MG63 (cell line): ENCODE results near the gene KRT2. TPM values are rescaled to one million over a fixed set of nuclear protein-coding genes. Genes with fewer than 3 reads are reported as not detected.

Experiments used
- DNase-seq: peaks from one replicate; pipeline ENCODE4 v3.0.0-alpha.2; 2020
- H3K27me3 ChIP-seq: fragments of 250-450 bp; sonication (Bioruptor Pico); 2 replicates; pipeline ENCODE4 v1.5.1; 2020; ENCODE audit warnings: mild to moderate bottlenecking, moderate library complexity
- H3K36me3 ChIP-seq: fragments of 250-450 bp; sonication (Bioruptor Pico); 2 replicates; pipeline ENCODE4 v1.5.1; 2020; ENCODE audit warnings: mild to moderate bottlenecking, moderate library complexity
- H3K4me3 ChIP-seq: fragments of 250-450 bp; sonication (Bioruptor Pico); 2 replicates; pipeline ENCODE4 v1.5.1; 2020; ENCODE audit warnings: mild to moderate bottlenecking, moderate library complexity
- H3K9me3 ChIP-seq: fragments of 250-450 bp; sonication (Bioruptor Pico); 2 replicates; pipeline ENCODE4 v1.5.1; 2020; ENCODE audit warnings: mild to moderate bottlenecking, moderate library complexity
- total RNA-seq: library from RNA; depleted of rRNA; stranded (reverse); fragments of >200 nt; shearing (Covaris generic); gene quantifications from 2 replicates; pipeline ENCODE4 v1.2.3, GENCODE V29; 2014; ENCODE audit warnings: low replicate concordance; rRNA removed

KRT2 gene
- not detected in 2 replicates for total RNA-seq

GRCh38 chr12:52651726-52652261 lies at the start of gene KRT2:
KRT2 (minus strand) TSS chr12:52652211; CDS start chr12:52652142, 69 bp downstream.
- no peaks in the 10 kb centered on the region for H3K36me3 ChIP-seq
- peaks cover 6% of the 10 kb centered on the region for H3K27me3 ChIP-seq
- H3K4me3 ChIP-seq: no peak within 1 kb of the TSS
- no peaks in the 10 kb centered on the region for H3K9me3 ChIP-seq
- no peak for DNase-seq

GRCh38 chr12:52701281-52701680 lies 49.3 kb upstream of the KRT2 start:
- Histone ChIP-seq H3K4me3 (no peak overlapping the region), H3K9me3 (no peaks in the 10 kb centered on the region), H3K36me3 (no peaks in the 10 kb centered on the region), H3K27me3 (peaks cover 7% of the 10 kb centered on the region)
- no peak for DNase-seq

GRCh38 chr12:52699960-52700359 lies 47.9 kb upstream of the KRT2 start:
- Histone ChIP-seq H3K27me3 (peaks cover 7% of the 10 kb centered on the region), H3K4me3 (no peak overlapping the region), H3K36me3 (no peaks in the 10 kb centered on the region), H3K9me3 (no peaks in the 10 kb centered on the region)
- no peak for DNase-seq

- Histone ChIP-seq H3K9me3 (no peaks in the 10 kb centered on the region), H3K27me3 (peaks cover 7% of the 10 kb centered on the region), H3K36me3 (no peaks in the 10 kb centered on the region), H3K4me3 (no peak overlapping the region)
- no peak for DNase-seq
Measured at GRCh38 chr12:52699373-52699772, 47.4 kb upstream of the KRT2 start.

GRCh38 chr12:52698651-52699340 lies 46.8 kb upstream of the KRT2 start:
- no peaks in the 10 kb centered on the region for H3K9me3 ChIP-seq
- H3K4me3 ChIP-seq: no peak overlapping the region
- no peak for DNase-seq
- H3K36me3 ChIP-seq: no peaks in the 10 kb centered on the region
- peaks cover 5% of the 10 kb centered on the region for H3K27me3 ChIP-seq

- Histone ChIP-seq H3K27me3 (no peaks in the 10 kb centered on the region; the same call in 1 of the 2 replicates), H3K36me3 (no peaks in the 10 kb centered on the region), H3K9me3 (no peaks in the 10 kb centered on the region), H3K4me3 (no peak overlapping the region)
- DNase-seq: no peak
Measured at GRCh38 chr12:52697058-52697582, 45.1 kb upstream of the KRT2 start.

GRCh38 chr12:52696588-52696987 lies 44.6 kb upstream of the KRT2 start:
- Histone ChIP-seq H3K36me3 (no peaks in the 10 kb centered on the region), H3K27me3 (no peaks in the 10 kb centered on the region; the same call in 1 of the 2 replicates), H3K4me3 (no peak overlapping the region), H3K9me3 (no peaks in the 10 kb centered on the region)
- no peak for DNase-seq

GRCh38 chr12:52695039-52695438 lies 43.0 kb upstream of the KRT2 start:
- H3K27me3 ChIP-seq: peaks cover 5% of the 10 kb centered on the region; the same call in 1 of the 2 replicates
- no peak for DNase-seq

GRCh38 chr12:52694151-52694550 lies 42.1 kb upstream of the KRT2 start:
- no peak overlapping the region for H3K4me3 ChIP-seq
- H3K9me3 ChIP-seq: no peaks in the 10 kb centered on the region
- H3K36me3 ChIP-seq: no peaks in the 10 kb centered on the region
- DNase-seq: no peak
- peaks cover 5% of the 10 kb centered on the region; the same call in 1 of the 2 replicates for H3K27me3 ChIP-seq

More at GRCh38 chr12:52695039-52695438, 43.0 kb upstream of the KRT2 start:
- no peaks in the 10 kb centered on the region for H3K9me3 ChIP-seq
- no peak overlapping the region for H3K4me3 ChIP-seq
- no peaks in the 10 kb centered on the region for H3K36me3 ChIP-seq

GRCh38 chr12:52693261-52693660 lies 41.2 kb upstream of the KRT2 start:
- no peaks in the 10 kb centered on the region for H3K9me3 ChIP-seq
- no peak overlapping the region for H3K4me3 ChIP-seq
- H3K27me3 ChIP-seq: peaks cover 5% of the 10 kb centered on the region; the same call in 1 of the 2 replicates
- no peaks in the 10 kb centered on the region for H3K36me3 ChIP-seq
- DNase-seq: no peak

GRCh38 chr12:52692254-52692653 lies 40.2 kb upstream of the KRT2 start:
- DNase-seq: no peak
- H3K4me3 ChIP-seq: no peak overlapping the region
- H3K27me3 ChIP-seq: peaks cover 5% of the 10 kb centered on the region; the same call in 1 of the 2 replicates
- H3K36me3 ChIP-seq: no peaks in the 10 kb centered on the region
- no peaks in the 10 kb centered on the region for H3K9me3 ChIP-seq

- H3K36me3 ChIP-seq: no peaks in the 10 kb centered on the region
- H3K4me3 ChIP-seq: no peak overlapping the region
- peaks cover 5% of the 10 kb centered on the region; the same call in 1 of the 2 replicates for H3K27me3 ChIP-seq
- H3K9me3 ChIP-seq: no peaks in the 10 kb centered on the region
- no peak for DNase-seq
Measured at GRCh38 chr12:52691841-52692150, 39.8 kb upstream of the KRT2 start.

- Histone ChIP-seq H3K9me3 (no peaks in the 10 kb centered on the region), H3K27me3 (peaks cover 5% of the 10 kb centered on the region), H3K36me3 (no peaks in the 10 kb centered on the region), H3K4me3 (no peak overlapping the region)
- DNase-seq: no peak
Measured at GRCh38 chr12:52691076-52691840, 39.2 kb upstream of the KRT2 start.

GRCh38 chr12:52690351-52691075 lies 38.5 kb upstream of the KRT2 start:
- Histone ChIP-seq H3K4me3 (no peak overlapping the region), H3K9me3 (no peaks in the 10 kb centered on the region), H3K27me3 (peaks cover 5% of the 10 kb centered on the region), H3K36me3 (no peaks in the 10 kb centered on the region)
- no peak for DNase-seq

GRCh38 chr12:52689936-52690335 lies 37.9 kb upstream of the KRT2 start:
- Histone ChIP-seq H3K4me3 (no peak overlapping the region), H3K36me3 (no peaks in the 10 kb centered on the region), H3K9me3 (no peaks in the 10 kb centered on the region), H3K27me3 (peaks cover 5% of the 10 kb centered on the region)
- DNase-seq: no peak

- Histone ChIP-seq H3K9me3 (no peaks in the 10 kb centered on the region), H3K36me3 (no peaks in the 10 kb centered on the region), H3K4me3 (no peak overlapping the region), H3K27me3 (peaks cover 5% of the 10 kb centered on the region)
- DNase-seq: no peak
Measured at GRCh38 chr12:52689239-52689638, 37.2 kb upstream of the KRT2 start.

GRCh38 chr12:52688481-52688880 lies 36.5 kb upstream of the KRT2 start:
- Histone ChIP-seq H3K36me3 (no peaks in the 10 kb centered on the region), H3K4me3 (no peak overlapping the region), H3K9me3 (no peaks in the 10 kb centered on the region), H3K27me3 (peaks cover 5% of the 10 kb centered on the region)
- no peak for DNase-seq
